Activated CD4-positive, alpha-beta T cell treated with anti-CD3 and anti-CD28 coated beads, Interleukin-2, amount 50 U/mL, for 4 hours (primary cell): ENCODE results near the gene FHIT.

ENCODE experiments used
- DNase-seq, 2 experiments: peaks; one replicate each; pipeline ENCODE4 v3.0.0-alpha.2; 2020

The FHIT gene

DNA sequence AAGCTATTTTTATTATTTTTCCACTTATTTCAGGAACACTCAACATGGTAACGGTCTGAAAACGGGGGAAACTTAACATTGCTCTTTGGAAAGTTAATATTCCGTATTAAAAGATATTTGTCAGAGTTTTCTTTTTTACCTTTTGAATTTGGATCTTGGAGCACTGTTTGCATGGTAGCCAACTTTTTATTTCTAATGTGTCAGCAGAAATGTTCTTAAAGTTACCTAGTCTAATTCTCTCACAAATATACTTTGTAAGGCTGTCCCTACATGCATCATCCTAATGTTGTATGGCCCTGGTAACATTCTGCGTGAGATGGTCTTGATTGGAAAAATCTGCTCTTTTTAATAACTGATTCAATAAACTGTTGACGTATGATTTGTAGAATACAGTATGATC is 719.5 kb downstream of the FHIT start:
- DNase-seq, result no peak

DNA sequence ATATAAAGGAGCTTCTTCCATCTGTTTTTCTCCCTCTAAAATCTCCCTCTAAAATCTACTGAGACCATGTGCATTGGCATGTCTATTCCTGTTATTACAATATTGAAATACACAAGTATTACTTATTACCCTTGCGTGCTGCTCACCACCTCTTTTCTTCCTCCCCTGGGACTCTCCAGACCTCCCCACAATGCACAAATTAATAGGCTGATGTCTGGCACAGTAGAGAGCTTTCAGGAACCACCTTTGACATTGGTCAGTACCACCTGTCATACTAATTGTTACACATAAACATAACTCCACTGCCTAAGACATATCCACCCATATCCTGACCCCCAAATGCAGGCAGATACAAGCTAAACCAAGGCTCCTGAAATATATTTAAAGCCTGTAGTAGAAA is 722.6 kb downstream of the FHIT start:
- DNase-seq, result no peak

DNA sequence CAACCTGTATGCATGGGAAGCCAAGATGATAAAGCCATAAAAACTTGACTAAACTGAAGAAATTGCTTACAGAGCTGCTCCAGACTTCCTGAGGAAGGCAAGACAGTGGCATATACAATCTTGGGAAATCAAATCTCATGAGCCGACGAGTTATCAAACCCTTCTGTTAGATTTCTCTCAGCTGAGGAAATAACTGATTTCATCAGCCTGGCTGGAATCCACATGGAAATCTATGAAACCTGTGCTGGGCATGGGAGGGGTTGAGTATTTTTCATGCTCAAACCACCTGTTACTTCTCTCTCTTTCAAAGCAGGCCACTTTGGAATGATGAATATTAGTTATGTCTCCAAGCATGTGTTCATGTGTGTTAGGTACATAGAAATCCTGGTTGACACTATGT is 727.7 kb downstream of the FHIT start:
- no peak for DNase-seq

DNA sequence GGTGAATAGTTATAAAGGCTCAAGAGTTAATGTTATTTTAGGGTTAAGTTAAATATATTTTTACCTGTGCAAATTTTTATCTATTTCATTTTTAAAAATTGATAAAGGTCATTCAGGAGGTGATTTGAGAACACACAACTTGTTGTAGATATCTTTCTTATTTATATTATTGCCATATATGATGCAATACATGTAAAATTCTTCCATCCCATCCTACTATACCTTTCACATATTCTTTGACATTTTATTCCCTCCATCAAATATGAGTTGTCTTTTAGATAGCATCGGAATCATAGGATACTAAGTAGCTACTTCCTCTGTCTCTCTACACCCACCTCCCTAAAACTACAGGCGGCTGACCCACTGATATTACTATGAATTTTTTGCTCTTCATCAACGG is 734.1 kb downstream of the FHIT start:
- DNase-seq, result no peak

DNA sequence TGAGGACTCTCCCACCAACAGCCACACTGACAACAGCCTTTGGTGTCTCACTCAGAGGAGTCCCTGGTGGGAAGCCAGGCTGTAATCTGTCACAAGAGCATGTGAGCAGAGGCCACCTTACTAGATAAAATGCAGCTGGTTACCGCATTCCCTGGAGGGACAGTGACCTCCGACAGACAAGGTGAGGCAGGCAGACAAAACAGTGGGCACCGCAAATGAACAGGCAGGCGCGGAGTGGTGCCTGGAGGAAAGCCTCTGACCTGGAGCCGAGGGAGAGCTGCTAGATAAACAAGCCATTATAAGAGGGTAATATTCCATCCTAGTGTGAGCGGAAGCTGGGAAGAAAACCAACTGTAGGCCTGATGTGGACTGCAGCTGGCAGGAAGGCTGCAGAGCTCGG is 736.4 kb downstream of the FHIT start:
- DNase-seq, result no peak

DNA sequence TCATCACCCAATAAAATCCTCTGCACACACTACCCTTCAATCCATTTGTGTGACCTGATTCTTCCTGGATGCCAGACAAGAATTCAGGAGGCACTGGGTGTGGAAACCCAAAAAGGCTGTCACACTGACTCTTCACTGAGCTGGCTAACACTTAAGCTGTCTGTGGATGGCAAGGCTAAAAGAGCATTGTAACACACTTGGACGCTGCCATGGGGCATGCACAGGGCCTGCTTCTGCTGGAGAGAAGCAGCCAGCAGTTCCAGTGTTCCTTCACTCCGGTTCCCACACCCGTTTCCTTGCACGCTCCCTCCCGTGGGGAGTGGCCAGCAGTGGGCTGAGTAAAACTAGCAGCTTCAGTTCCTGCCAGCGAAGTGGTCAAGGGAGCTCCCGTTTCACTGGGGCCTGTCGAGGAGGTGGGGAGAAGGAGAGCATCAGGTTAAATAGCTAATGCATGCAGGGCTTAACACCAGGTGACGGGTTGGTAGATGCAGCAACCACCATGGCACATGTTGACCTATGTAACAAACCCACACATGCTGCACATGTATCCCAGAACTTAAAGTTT is 737.1 kb downstream of the FHIT start:
- DNase-seq, result no peak

DNA sequence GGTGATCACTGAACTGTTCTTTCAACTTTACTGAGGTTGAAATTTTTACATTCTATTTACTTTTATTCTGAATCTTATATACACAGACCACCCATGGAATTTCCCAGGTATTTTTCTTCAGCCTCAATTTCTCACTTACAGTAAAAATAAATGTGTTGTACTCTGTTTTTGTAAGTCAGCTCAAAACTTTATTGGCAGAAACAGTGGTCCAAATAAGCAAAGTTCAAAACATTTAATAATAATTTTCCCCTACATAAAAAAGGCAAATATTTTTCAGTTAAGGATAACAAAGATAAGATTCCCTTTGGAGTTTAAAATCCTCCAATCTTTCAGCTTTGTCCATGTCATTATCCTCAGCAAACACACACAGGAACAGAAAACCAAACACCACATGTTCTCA is 738.0 kb downstream of the FHIT start:
- no peak for DNase-seq

DNA sequence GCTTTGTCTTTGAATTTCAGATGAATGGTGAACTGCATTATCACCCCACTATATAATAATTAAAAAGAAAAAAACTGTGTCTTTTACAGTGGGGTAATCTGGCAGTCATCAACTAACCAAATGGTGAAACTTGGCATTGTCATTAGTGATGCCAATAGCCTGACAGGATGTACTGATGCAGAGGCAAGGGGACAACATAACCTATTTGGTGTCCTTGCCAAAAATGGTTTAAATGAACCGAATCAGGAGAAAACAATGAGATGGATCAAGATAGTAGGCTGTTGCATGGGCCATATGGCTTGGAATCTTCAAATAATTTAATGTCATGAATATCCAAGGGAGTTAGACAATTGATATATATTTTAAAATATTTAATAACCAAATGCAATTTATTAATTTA is 738.7 kb downstream of the FHIT start:
- no peak for DNase-seq

DNA sequence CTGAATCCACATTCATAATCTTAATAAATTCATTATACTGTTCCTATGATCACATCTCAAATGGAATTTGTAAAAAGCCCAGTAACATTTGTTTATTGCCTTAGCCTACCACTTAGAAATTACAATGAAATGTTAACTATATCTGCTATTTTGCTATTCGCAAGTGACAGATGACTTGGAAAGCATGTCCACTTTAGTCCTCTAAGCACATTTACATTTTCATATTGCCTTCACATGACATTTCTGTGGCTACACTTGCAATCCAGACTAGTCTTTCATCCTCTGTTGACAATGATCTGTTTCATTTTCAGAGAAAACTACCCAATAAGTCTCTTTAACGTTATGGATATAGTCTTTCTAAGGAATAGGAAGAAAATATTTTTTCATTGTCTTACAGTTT is 741.8 kb downstream of the FHIT start:
- DNase-seq, result no peak

DNA sequence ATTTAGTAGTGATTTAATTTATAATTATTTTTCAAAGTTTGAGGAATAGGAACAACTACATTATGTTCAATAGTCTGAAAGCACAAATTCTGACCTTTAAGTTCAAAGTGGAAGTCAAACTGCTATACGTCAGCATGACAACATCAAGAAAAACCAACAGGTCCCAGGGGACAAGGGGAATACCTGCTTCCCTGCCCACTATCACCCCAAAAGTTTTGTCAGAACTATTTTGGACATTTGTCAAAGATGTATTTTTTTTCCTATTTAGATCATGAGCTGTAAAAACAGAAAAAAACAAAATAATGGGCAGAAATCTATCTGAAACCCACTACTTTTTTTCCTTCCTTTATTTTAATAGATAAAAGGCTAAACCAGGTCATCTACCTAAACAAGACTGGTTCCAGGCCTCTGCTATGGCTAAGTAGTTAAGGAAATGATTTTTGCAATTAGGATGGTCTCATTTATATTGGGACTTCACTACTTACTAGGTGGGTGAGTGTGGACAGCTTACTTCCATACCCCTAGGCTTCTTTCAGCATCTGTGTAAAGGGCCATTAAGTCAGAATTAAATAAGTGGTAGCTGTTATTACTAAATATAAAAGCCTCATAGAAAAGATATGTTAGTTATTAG is 746.3 kb downstream of the FHIT start:
- no peak for DNase-seq

DNA sequence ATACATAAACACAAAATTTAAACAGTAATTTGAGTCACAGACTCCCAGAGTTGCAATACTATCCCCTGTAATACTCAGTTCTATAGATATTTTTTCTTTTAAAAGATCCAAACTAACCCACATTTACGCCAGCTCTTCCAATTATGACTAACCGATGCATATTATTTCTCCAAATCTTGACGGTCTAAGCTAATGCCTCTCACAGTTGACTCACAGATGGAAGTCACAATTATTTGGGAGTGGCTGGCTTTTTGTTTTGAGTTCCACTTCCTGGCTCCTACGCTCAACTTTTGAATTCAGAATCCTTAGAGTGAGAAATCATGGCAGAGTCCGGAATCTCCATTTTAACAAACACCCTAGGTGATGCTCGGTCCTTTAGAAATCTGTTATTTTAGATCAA is 749.9 kb downstream of the FHIT start:
- no peak for DNase-seq

DNA sequence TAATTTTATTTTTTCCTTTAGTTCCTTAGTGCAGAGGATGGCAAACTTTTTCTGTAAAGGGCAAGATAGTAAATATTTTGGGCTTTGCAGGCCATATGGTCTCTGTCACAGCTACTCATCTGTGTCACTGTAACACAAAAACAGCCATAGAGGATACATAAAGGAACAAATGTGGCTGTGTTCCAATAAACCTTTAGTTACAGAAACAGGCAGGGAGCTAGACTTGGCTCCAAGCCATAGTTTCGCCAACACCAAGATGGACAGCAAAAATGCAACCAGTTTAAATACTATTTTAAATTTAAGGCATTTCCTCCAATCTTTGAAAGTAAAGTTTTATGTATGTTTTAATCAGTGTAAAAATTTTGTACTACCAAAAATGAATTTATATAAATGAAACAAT is 753.4 kb downstream of the FHIT start:
- no peak for DNase-seq

DNA sequence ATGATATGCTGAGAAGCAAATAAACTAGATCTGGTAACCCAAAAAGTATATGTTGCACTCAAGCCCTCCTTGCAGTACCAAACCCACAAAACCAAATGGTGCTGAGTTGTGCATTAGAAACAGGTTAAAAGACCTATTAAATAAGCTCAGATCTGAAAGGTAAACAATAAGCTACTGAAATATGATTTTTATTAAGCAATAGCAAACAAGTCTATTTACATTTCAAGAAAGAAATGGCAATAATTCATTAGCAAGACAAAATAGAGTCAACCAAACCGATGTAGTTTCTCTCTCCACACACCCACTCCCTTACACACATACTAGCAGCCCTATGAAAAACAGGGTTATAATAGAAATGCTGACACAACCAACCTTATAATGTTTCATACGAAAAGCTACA is 760.3 kb downstream of the FHIT start:
- DNase-seq, result no peak

DNA sequence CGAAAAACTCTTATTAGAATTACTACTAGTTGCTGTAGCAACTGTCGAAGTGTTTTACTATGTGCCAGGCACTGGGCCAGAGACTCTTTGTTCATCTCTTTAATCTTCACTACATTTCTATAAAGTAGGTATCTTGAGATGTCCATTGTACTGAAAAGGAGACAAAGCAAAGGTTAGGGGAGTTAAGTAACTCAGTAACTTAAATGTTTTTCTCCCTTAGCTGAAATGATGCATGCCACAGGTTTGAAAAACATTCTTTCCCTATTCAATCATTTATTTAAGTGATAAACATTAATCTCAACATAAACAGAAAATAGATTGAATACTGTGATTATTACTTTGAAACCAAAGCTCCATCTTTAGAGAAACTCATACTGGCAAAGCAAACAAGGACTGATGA is 776.2 kb downstream of the FHIT start:
- DNase-seq, result no peak

DNA sequence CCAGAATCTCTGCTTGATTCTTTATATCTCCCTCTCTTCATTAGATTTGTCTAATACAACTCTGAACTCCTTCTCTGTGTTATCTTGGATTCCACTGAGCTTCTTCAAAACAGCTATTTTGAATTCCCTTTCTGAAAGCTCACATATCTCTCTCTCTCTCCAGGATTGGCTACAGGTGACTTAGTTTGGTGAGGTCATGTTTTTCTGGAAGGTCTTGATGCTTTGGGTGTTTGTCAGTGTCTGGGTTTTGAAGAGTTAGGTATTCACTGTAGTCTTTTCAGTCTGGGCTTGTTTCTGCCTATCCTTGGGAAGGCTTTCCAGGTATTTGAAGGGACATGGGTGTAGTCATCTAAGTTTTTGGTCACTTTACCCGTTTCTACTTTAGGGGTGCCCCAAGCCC is 781.8 kb downstream of the FHIT start:
- no peak for DNase-seq

DNA sequence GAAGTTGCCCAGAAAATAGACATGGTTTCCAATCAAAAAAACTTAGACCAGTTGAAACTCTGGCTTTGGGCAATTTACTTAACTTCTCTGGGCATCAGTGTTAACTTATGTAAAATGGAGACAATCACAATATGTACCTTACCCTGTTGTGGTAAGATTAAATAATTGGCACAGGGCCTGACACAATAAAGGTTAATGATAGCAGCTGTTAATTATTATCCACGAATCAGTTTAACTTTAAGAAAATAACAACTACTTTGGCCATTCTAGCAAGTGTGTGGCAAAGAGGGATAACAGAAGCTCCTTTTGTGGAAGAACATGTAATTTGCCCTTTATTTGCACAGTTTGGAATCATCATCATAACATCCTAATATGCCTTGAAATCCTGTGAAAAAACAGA is 787.6 kb downstream of the FHIT start:
- no peak for DNase-seq

DNA sequence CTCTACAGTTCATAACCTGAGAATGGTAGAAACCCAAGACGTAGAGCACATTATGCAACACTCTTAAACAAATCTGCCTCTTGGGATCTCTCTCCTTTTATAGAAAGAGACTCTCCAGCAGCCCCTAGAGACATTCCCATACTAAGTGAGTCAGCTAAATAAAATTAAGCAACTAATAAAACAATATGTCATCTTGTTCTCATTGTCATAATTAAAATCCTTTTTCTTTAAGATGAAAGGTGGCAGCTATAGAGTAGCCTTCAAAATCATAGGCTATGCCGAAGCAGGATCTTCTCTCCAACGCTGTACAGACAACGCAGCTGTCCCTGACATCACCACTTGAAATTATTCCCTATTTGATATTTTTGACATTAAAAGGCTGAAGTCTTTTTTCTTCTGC is 790.0 kb downstream of the FHIT start:
- DNase-seq, result no peak

DNA sequence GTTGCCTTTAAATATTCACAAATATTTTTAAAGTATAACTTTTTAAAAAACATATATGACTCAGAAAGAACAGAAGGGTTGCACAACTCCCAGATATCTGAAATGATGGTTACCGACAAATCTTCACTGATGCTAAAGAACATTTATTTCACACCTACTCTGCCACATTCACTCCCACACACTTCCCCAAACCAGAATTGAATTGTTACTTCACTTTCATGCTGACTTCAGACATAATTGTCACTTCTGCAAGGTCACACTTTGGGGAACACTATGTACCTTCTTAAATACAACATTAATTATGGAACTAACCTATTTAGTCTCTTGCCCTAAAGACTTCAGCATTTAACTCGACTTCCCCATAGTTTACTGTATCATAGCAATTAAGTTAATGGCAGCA is 795.1 kb downstream of the FHIT start:
- DNase-seq, result no peak

DNA sequence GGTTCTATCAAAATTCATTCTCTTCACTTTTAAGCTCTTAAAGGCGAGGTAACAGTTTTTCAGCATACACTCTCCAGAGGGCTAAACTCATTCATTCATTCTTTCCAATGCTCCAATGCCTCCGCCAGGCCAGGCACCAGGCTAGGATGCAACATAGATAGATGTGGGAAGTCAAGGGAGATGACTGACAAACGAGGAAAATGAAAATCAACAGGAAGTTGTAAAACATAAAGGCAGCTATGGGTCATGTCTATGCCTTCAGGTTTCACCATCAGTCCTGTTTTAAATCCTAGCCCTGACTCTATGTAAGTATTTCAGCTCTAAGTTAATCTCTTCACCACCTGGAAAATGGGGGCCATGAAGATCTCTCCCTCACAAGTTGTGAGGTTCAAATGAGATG is 797.9 kb downstream of the FHIT start:
- DNase-seq, result no peak

DNA sequence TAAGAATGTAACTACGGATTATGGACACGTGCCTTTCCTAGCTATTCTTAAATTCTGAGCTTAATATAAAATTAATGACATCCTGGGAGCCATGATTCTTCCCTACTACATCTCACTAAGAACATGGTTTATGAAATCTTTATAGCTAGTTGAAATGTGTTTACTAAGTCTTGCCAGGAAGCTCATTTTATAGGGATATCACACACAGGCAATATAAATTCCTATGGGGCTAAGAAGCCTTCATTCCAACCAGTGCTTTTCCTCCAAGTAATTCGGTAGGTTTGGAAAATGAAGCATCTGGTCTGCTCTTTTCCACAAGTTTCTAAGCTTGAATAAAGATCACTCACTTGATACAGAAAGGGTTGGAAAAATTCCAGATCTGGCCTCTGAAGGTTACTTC is 802.6 kb downstream of the FHIT start:
- no peak for DNase-seq

DNA sequence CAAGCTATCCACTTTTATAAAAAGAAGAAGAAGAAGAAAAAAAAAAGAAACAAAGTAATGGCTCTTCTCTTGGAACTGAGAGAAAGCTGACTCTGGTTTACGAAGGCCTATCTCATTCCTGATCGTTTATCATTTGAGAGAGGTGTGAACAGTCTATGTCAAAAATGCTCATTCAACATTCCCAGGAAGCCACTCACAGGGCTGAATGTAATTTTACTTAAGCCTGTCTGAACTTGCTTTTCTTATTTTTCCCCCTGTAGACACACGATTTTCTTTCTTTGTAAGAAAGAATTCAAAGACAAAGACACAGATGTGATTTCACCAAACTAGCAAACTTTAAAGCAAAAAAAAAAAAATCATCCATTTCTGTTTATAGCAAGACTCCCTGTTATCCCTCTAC is 805.8 kb downstream of the FHIT start:
- DNase-seq, result no peak

DNA sequence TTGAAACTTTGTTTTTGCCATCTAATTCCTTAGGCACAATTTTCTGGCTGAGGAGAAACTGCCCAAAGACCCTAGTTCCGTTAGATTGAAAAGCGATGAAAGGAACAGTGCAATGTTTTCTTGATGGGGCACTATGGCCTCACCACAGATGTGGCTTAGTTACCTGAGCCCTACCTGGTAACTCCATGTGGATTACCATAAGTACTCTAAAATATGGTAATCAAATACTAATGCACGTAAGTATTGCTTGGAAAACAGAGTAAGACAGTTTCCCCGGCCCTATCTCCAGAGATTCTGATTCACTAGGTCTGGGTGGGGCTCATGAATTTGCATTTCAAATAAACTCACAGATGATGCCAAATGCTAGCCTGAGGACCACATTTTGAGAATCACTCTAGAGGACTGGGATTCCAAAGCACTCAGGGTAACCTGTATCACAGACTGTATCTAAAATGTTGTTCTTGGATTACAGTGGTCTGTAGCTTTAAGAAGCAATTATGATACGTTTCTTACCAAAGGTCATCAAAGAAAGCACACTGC is 806.3 kb downstream of the FHIT start:
- no peak for DNase-seq

DNA sequence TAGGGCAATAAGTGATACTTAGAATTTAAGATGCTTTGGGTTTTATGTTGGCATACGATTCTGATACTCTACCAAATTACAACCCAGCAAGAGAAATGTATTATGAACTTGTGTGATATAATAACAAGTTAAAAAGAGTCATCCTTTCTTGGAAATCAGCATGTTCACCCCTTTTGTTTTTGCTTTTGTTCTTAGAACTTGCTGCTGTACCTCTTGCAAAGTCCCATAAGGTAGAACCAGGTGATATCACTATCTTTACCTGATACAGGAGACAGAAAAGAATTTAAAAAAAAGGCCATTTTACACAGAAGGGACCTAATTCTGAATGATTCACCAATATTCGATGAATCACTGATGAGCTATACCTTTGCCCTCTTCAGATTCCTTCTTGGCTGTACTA is 810.4 kb downstream of the FHIT start:
- no peak for DNase-seq

DNA sequence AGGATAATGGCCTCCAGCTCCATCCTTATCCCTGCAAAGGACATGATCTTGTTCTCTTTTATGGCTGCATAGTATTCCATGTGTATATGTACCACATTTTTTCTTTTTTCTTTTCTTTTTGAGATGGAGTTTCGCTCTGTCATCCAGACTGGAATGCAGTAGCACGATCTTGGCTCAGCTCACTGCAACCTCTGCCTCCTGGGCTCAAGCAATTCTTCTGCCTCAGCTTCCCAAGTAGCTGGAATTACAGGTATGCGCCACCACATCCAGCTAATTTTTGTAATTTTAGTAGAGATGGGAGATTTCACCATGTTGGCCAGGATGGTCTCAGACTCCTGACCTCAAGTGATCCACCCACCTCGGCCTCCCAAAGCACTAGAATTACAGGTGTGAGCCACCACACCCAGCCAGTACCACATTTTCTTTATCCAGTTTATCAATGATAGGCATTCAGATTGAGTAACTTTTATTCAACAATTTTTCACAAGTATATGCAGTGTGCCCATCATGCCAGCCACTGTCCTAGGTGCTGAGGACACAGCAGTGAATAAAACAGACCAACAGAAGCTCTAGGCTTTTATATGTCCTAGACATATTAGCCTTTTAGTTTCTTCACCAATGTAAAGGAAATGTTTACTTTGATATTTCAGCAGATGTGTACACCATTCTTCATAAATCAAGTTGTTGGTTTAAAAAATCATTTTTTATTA is 815.2 kb downstream of the FHIT start:
- no peak for DNase-seq

DNA sequence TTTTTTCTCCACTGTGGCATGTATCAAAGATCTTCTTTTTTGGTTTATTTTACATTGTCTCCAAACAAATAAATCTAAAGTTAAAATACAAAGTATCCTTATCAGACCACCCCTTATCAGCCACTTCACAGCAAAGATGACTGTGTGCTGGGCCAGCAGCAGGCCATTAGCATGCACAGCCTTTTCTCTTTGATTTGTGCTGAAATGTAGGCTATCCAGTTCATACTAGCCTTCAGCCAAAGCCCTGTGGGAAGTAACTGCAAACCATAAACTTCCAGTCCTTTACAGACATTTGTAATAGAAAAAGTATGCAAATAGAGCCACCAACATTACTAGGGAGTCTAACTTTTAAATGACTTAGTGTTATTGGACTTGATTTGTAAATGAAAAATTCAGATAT is 816.3 kb downstream of the FHIT start:
- no peak for DNase-seq
